ENCODE results near the gene TSPAN17.

Gene TSPAN17

DNA sequence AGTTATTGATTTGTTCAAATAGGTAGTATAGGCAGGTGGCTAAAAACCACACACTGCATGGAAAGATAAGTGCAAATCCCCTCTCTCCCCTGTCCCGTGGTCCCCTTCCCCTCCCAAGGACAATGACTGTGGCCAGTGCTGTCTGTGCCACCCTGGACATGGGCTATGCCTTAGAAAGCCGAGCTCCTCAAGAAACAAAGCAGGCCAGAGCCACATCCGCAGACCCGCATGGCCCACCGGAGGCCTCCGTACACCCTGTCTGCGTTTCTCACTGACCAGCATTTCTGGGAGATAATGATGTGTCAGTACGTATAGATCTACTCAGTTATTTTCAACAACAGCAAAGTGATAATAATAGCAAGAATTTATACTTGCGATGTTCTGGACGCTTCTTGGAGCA, 16.3 kb downstream of the TSPAN17 start:
- H3K4me3 ChIP-seq (replicated peaks; ENCODE audit: low read depth, low read length) = no peak overlapping the region
- TF ChIP-seq, protein P1, sequence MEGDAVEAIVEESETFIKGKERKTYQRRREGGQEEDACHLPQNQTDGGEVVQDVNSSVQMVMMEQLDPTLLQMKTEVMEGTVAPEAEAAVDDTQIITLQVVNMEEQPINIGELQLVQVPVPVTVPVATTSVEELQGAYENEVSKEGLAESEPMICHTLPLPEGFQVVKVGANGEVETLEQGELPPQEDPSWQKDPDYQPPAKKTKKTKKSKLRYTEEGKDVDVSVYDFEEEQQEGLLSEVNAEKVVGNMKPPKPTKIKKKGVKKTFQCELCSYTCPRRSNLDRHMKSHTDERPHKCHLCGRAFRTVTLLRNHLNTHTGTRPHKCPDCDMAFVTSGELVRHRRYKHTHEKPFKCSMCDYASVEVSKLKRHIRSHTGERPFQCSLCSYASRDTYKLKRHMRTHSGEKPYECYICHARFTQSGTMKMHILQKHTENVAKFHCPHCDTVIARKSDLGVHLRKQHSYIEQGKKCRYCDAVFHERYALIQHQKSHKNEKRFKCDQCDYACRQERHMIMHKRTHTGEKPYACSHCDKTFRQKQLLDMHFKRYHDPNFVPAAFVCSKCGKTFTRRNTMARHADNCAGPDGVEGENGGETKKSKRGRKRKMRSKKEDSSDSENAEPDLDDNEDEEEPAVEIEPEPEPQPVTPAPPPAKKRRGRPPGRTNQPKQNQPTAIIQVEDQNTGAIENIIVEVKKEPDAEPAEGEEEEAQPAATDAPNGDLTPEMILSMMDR (IDR thresholded peaks at IDR 0.05; ENCODE audit: low read length, missing control alignments) = no peak
- DNase-seq (ENCODE audit: low read depth) = no peak

DNA sequence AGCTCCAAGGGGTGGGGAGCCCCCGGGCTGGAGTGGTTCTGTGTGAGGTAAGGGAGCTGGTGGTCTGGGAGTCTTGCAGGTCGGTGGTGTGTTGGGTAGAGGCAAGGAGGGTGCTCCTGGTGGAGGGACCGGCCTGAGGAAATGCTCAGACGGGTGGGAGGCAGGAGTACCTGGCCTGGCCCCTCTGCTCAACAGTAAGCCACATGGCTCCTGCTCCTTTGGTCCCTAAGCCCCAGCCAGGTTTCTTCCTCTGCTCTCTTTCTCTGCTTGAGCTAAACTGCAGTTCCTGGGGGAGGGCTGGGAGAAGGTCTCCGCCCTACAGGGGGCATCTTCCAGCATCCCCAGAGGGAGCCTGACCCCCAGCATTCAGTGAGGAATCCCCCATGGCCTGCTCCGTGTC, 17.2 kb downstream of the TSPAN17 start:
- TF ChIP-seq, protein P1 (IDR thresholded peaks at IDR 0.05; ENCODE audit: low read length, missing control alignments) = no peak
- no peak overlapping the region for H3K4me3 ChIP-seq (replicated peaks; ENCODE audit: low read depth, low read length)
- DNase-seq (ENCODE audit: low read depth) = no peak

DNA sequence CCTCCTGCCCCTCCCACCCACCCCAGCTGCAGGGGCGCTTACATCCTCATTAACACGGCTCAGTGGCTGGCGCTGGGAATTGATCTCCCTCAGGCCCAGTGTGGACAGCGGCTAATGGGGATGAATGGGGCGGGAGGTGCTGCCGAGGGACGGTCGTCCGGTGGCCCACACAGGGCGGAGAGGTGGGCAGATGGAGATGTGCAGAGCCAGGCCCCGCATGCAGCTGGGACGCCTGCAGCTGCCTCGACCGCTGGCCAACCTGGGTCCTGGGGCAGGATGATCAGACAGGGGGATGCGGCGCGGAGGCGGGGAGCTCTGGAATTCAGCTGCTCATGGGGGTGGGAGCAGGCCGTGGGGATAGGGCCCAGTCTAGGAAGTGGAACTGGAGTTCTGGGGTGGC, 17.6 kb downstream of the TSPAN17 start:
- no peak overlapping the region for H3K4me3 ChIP-seq (replicated peaks; ENCODE audit: low read depth, low read length)
- TF ChIP-seq, protein P1 (IDR thresholded peaks at IDR 0.05; ENCODE audit: low read length, missing control alignments) = no peak
- no peak for DNase-seq (ENCODE audit: low read depth)

DNA sequence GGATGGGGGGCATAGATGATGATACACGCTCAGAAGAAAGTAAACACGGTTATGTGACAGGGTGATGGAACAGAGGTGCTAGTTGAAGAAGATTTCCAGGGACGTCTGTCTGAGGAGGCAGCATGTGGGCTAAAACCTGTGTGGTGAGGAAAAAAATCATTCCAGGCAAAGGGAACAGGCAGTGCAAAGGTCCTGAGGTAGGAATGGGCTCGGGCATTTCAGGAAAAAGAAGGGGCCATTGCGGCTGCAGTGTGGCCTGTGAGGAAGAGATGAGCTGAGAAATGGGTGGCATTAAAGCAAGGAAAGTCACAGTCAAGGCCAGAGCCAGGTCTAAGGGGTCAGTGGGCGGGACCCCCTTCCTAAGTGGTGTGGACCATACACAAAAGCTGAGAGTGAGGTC, 18.2 kb downstream of the TSPAN17 start:
- TF ChIP-seq, protein P1 (IDR thresholded peaks at IDR 0.05; ENCODE audit: low read length, missing control alignments) = no peak
- no peak overlapping the region for H3K4me3 ChIP-seq (replicated peaks; ENCODE audit: low read depth, low read length)
- no peak for DNase-seq (ENCODE audit: low read depth)

DNA sequence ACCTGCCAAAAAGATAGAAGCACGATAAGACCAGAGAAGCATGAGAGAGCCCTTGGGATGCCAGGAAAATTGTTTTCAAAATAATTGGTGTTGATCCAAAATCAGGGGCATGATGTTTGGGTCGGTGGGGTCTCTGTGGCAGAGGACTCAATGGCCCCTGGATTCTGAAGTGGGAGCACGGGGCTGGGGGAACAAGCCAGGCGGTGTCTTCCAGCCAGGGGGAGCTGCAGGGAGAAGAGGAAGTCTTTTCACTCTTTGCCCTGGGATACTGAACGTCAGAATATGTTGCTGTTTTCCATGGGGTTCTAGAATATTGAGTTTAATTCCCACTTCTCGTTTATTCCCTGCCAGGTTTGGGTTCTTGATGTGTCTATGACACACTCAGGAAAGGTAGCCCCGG, 20.4 kb downstream of the TSPAN17 start:
- TF ChIP-seq, protein P1 (IDR thresholded peaks at IDR 0.05; ENCODE audit: low read length, missing control alignments) = no peak
- DNase-seq (ENCODE audit: low read depth) = no peak

DNA sequence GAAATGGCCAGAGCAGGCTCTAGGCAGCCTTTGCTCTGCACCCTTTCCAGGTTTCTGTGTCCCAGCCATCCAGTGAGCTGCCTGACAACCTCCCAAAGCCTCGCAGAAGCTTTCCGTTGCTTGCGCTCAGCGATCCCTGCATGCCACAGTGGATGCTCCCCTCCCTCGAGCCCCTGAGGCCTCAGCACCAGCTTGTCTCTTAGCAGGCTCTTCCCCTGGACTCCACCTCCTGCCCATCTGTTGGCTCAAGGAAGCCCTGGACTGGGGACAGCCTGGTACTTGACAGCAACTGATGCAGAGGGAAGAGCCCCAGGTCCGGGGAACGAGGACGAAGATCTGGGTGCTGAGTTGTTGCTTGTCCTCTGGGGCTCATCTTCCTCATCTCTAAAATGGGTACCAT, 23.2 kb downstream of the TSPAN17 start:
- no peak overlapping the region for H3K4me3 ChIP-seq (replicated peaks; ENCODE audit: low read depth, low read length)
- TF ChIP-seq, protein P1 (IDR thresholded peaks at IDR 0.05; ENCODE audit: low read length, missing control alignments) = no peak
- no peak for DNase-seq (ENCODE audit: low read depth)

More for the DNA sequence above, 20.4 kb downstream of the TSPAN17 start:
- no peak overlapping the region for H3K4me3 ChIP-seq (replicated peaks; ENCODE audit: low read depth, low read length)

DNA sequence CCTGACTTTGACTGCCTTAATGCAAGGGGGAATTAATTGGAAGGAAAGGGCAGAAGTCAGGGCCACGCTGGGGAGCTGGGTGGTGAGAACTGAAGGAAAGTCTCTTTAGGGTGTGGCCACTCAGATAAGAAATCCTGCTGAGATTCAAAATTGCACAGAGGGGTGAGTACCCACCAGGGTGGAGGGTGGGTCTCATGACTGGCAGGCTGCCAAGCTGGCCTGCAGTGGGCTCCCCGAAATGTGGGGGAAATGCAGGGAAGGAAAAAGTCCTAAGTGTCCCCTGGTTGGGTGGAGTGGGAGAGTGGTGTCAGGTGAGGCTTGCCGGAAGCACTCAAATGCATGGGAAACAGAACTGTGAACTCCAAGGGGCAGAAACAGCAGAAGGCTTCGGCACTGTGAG, 24.1 kb downstream of the TSPAN17 start:
- TF ChIP-seq, protein P1 (IDR thresholded peaks at IDR 0.05; ENCODE audit: low read length, missing control alignments) = no peak
- no peak for DNase-seq (ENCODE audit: low read depth)
- no peak overlapping the region for H3K4me3 ChIP-seq (replicated peaks; ENCODE audit: low read depth, low read length)
